Neural cell (in vitro differentiated cells): ENCODE results near the gene WDR31.

Experiments used
- CTCF ChIP-seq: fragments of 450-650 bp; IDR thresholded peaks from 2 replicates; pipeline ENCODE4 v1.5.1; 2014; ENCODE audit warnings: antibody characterized with exemption, mild to moderate bottlenecking, moderate library complexity; ENCODE audit not compliant: poor library complexity, severe bottlenecking
- EZH2 ChIP-seq: fragments of 200-600, 300-800 bp; shearing (Covaris generic), sonication (generic); IDR thresholded peaks from 2 replicates; pipeline ENCODE4 v1.6.1; 2014; ENCODE audit warnings: antibody characterized with exemption, low read length, borderline replicate concordance, mild to moderate bottlenecking; ENCODE audit not compliant: insufficient read depth, poor library complexity, severe bottlenecking

GRCh38 chr9:113386571-113387393, 46.7 kb upstream of the WDR31 start:
- no peak for TF ChIP-seq EZH2
- TF ChIP-seq CTCF: no peak
